Measurements from ENCODE around the gene MBNL2. TPM values are rescaled to one million over a fixed set of nuclear protein-coding genes. Genes with fewer than 3 reads are reported as not detected.
A peak's percentile ranks its signal among the peaks of the same experiment; 100 is the strongest.

Gene MBNL2
- total RNA-seq, 4 donors from 2014 or later: 50.7 to 115 (median 72.0) TPM

GRCh38 chr13:97243915-97244781, 22.0 kb downstream of the MBNL2 start:
- intact Hi-C loops (cut with DNase I; ENCODE audit: low total_unique reads): no loop called here
- Histone ChIP-seq H3K9me3 (no peaks in the 10 kb centered on the region), H3K27me3 (no peaks in the 10 kb centered on the region), H3K36me3 (no peaks in the 10 kb centered on the region), H3K4me1 (peaks cover 0 to 3% of the 10 kb centered on the region in 2 donors), H3K4me3 (no peak overlapping the region), H3K27ac (peak overlapping the region; percentile 62 to 77)
- no peak for TF ChIP-seq POLR2A (IDR thresholded peaks at IDR 0.05)
- TF ChIP-seq CTCF (IDR thresholded peaks at IDR 0.05): no peak
- DNase-seq: no peak

- H3K4me3 ChIP-seq: no peak overlapping the region
- no peak for DNase-seq
- no peaks in the 10 kb centered on the region for H3K36me3 ChIP-seq
- no peaks in the 10 kb centered on the region for H3K27me3 ChIP-seq
- intact Hi-C loops (cut with DNase I; ENCODE audit: low total_unique reads): no loop called here
- peak overlapping the region; percentile 62 to 77 for H3K27ac ChIP-seq
- H3K9me3 ChIP-seq: no peaks in the 10 kb centered on the region
- no peak for TF ChIP-seq CTCF (IDR thresholded peaks at IDR 0.05)
- TF ChIP-seq POLR2A (IDR thresholded peaks at IDR 0.05): no peak
- H3K4me1 ChIP-seq: peaks cover 0 to under 1% of the 10 kb centered on the region in 2 donors
These were observed 22.9 kb downstream of the MBNL2 start for GRCh38 chr13:97245011-97245410.

- H3K9me3 ChIP-seq: no peaks in the 10 kb centered on the region
- TF ChIP-seq CTCF (IDR thresholded peaks at IDR 0.05) (no peak), POLR2A (IDR thresholded peaks at IDR 0.05) (no peak)
- intact Hi-C loops (cut with DNase I; ENCODE audit: low total_unique reads): no loop called here
- H3K27ac ChIP-seq: peak overlapping the region; percentile 62 to 77
- no peak for DNase-seq
- peaks cover 0 to 11% of the 10 kb centered on the region in 2 donors for H3K4me1 ChIP-seq
- H3K27me3 ChIP-seq: no peaks in the 10 kb centered on the region
- H3K4me3 ChIP-seq: no peak overlapping the region
- H3K36me3 ChIP-seq: no peaks in the 10 kb centered on the region
These were observed 24.5 kb downstream of the MBNL2 start for GRCh38 chr13:97246596-97247158.

GRCh38 chr13:97248243-97248642, 26.1 kb downstream of the MBNL2 start:
- Histone ChIP-seq H3K36me3 (no peaks in the 10 kb centered on the region), H3K4me3 (no peak overlapping the region), H3K27me3 (no peaks in the 10 kb centered on the region), H3K9me3 (no peaks in the 10 kb centered on the region), H3K27ac (peak overlapping the region; percentile 45 to 77), H3K4me1 (peaks cover 0 to 11% of the 10 kb centered on the region in 2 donors)
- TF ChIP-seq POLR2A (IDR thresholded peaks at IDR 0.05): no peak
- no peak for TF ChIP-seq CTCF (IDR thresholded peaks at IDR 0.05)
- intact Hi-C loops (cut with DNase I; ENCODE audit: low total_unique reads): no loop called here
- no peak for DNase-seq

Data from uterus (tissue), 4 donors.